H1 (cell line): ENCODE measurements around the gene IL26. TPM values are rescaled to one million over a fixed set of nuclear protein-coding genes. Genes with fewer than 3 reads are reported as not detected.

Experiments used
- E2F6 ChIP-seq: IDR thresholded peaks from 2 replicates; pipeline ENCODE4 v1.6.1; 2012; ENCODE audit warnings: inconsistent platforms
- EZH2 ChIP-seq: fragments of 200-600 bp; sonication (generic); IDR thresholded peaks from 2 replicates; pipeline ENCODE4 v1.7.1; 2012; ENCODE audit warnings: low read depth, mild to moderate bottlenecking, moderate library complexity, low read length, inconsistent platforms; ENCODE audit not compliant: severe bottlenecking
- GTF2F1 ChIP-seq: IDR thresholded peaks from 2 replicates; pipeline ENCODE4 v1.6.1; 2012; ENCODE audit warnings: low read depth, low read length, improper control_type of control experiment, borderline replicate concordance
- JUN ChIP-seq: IDR thresholded peaks from 2 replicates; pipeline ENCODE4 v1.6.1; 2011; ENCODE audit warnings: low read depth, mild to moderate bottlenecking, improper control_type of control experiment, low read length
- RXRA ChIP-seq: IDR thresholded peaks from 2 replicates; pipeline ENCODE4 v1.6.1; 2011; ENCODE audit warnings: low read depth, mild to moderate bottlenecking, low read length, moderate library complexity; ENCODE audit not compliant: insufficient read depth
- SIX5 ChIP-seq: IDR thresholded peaks from 2 replicates; pipeline ENCODE4 v1.6.1; 2011; ENCODE audit warnings: mild to moderate bottlenecking, low read depth, low read length
- SP2 ChIP-seq: IDR thresholded peaks from 2 replicates; pipeline ENCODE4 v1.6.1; 2012; ENCODE audit warnings: mild to moderate bottlenecking, low read length, inconsistent platforms
- SRF ChIP-seq: IDR thresholded peaks from 2 replicates; pipeline ENCODE4 v1.6.1; 2011; ENCODE audit warnings: mild to moderate bottlenecking, low read depth, low read length, moderate library complexity
- polyA plus RNA-seq, 7 experiments: library from polyadenylated mRNA; depleted of rRNA in 3 of 7; stranded (reverse) in 5 of 7; unstranded in 2 of 7; fragments of >200 nt in 5 of 7; fragments of 200-250 nt in 2 of 7; gene quantifications; 1 replicate in 5 of 7; 2 replicates in 1 of 7; 4 replicates in 1 of 7; pipeline versions ENCODE4 v1.2.1 to v1.2.3, GENCODE V29; 2011 to 2013; ENCODE audit warnings: missing spikeins in 2 of 7, mixed read lengths in 2 of 7
- total RNA-seq: library from RNA; stranded (reverse); fragmentation: NEBNext Ultra II Directional; extraction: Animal tissue kit (Norgen Biotek cat#: 25700); gene quantifications from 2 replicates; pipeline ENCODE4 v1.2.1, GENCODE V29; 2021

Gene IL26
- total and polyA plus RNA-seq, 2 of the 8 experiments (the other 6 are each of a cell fraction or from before 2014, with no cell fraction given): not detected

- TF ChIP-seq E2F6 (no peak), JUN (no peak), RXRA (no peak), SRF (no peak), SIX5 (no peak), EZH2 (no peak), GTF2F1 (no peak), SP2 (no peak)
Observed at GRCh38 chr12:68246350-68246749, 20.7 kb upstream of the IL26 start (continued).
